NT2/D1 (cell line): ENCODE measurements around the gene ARHGEF6.

Experiments
- DNase-seq: peaks from one replicate; pipeline ENCODE4 v3.0.0-alpha.2; 2011; ENCODE audit warnings: low read depth, low spot score
- H3K27me3 ChIP-seq: 2 replicates; pipeline ENCODE4 v1.6.0; 2011; ENCODE audit warnings: mild to moderate bottlenecking; ENCODE audit not compliant: insufficient read length, insufficient read depth
- H3K36me3 ChIP-seq: 2 replicates; pipeline ENCODE4 v1.6.1; 2011; ENCODE audit warnings: mild to moderate bottlenecking, low read length, mixed read lengths; ENCODE audit not compliant: insufficient read depth, insufficient read length
- H3K4me1 ChIP-seq: 2 replicates; pipeline ENCODE4 v1.5.1; 2011; ENCODE audit not compliant: insufficient read depth, insufficient read length
- H3K4me3 ChIP-seq: 2 replicates; pipeline ENCODE4 v1.5.1; 2011; ENCODE audit warnings: low read depth; ENCODE audit not compliant: insufficient read length
- H3K9ac ChIP-seq: 2 replicates; pipeline ENCODE4 v1.6.0; 2011; ENCODE audit warnings: low read depth; ENCODE audit not compliant: insufficient read length
- H3K9me3 ChIP-seq: 2 replicates; pipeline ENCODE4 v1.5.1; 2011; ENCODE audit warnings: mild to moderate bottlenecking, low read length; ENCODE audit not compliant: insufficient read depth
- SUZ12 ChIP-seq: IDR thresholded peaks from 2 replicates; pipeline ENCODE4 v1.6.1; 2011; ENCODE audit not compliant: insufficient read length, insufficient read depth; ENCODE audit errors: extremely low read depth
- YY1 ChIP-seq: IDR thresholded peaks from 2 replicates; pipeline ENCODE4 v1.6.1; 2011; ENCODE audit not compliant: insufficient read length, insufficient read depth
- ZNF274 ChIP-seq: IDR thresholded peaks from 2 replicates; pipeline ENCODE4 v1.6.1; 2011; ENCODE audit warnings: mild to moderate bottlenecking, low read depth, low read length

ARHGEF6 gene

GRCh38 chrX:136684120-136684519, 96.6 kb downstream of the ARHGEF6 start:
- no peak for DNase-seq
- no peak overlapping the region for H3K4me3 ChIP-seq
- no peaks in the 10 kb centered on the region for H3K4me1 ChIP-seq
- H3K9me3 ChIP-seq, result no peaks in the 10 kb centered on the region
- H3K36me3 ChIP-seq, result no peaks in the 10 kb centered on the region
- no peaks in the 10 kb centered on the region for H3K27me3 ChIP-seq
- TF ChIP-seq ZNF274 (no peak), YY1 (no peak), SUZ12 (no peak)
- H3K9ac ChIP-seq, result no peak overlapping the region

GRCh38 chrX:136679531-136679930, 101.2 kb downstream of the ARHGEF6 start:
- TF ChIP-seq YY1 (no peak), ZNF274 (no peak), SUZ12 (no peak)
- no peaks in the 10 kb centered on the region for H3K36me3 ChIP-seq

GRCh38 chrX:136674270-136674985, 106.3 kb downstream of the ARHGEF6 start:
- Histone ChIP-seq H3K9me3 (no peaks in the 10 kb centered on the region), H3K4me1 (no peaks in the 10 kb centered on the region), H3K9ac (no peak overlapping the region), H3K27me3 (no peaks in the 10 kb centered on the region), H3K36me3 (no peaks in the 10 kb centered on the region), H3K4me3 (no peak overlapping the region)
- TF ChIP-seq ZNF274, result no peak
- no peak for TF ChIP-seq YY1
- TF ChIP-seq SUZ12, result no peak
- no peak for DNase-seq

More at GRCh38 chrX:136679531-136679930, 101.2 kb downstream of the ARHGEF6 start:
- Histone ChIP-seq H3K9ac (no peak overlapping the region), H3K9me3 (no peaks in the 10 kb centered on the region), H3K27me3 (no peaks in the 10 kb centered on the region), H3K4me1 (no peaks in the 10 kb centered on the region), H3K4me3 (no peak overlapping the region)
- DNase-seq, result no peak

GRCh38 chrX:136671006-136671610, 109.6 kb downstream of the ARHGEF6 start:
- Histone ChIP-seq H3K9ac (no peak overlapping the region), H3K4me3 (no peak overlapping the region), H3K27me3 (no peaks in the 10 kb centered on the region), H3K9me3 (no peaks in the 10 kb centered on the region), H3K36me3 (no peaks in the 10 kb centered on the region), H3K4me1 (no peaks in the 10 kb centered on the region)
- no peak for DNase-seq
- TF ChIP-seq SUZ12 (no peak), YY1 (no peak), ZNF274 (no peak)

GRCh38 chrX:136667446-136668168, 113.1 kb downstream of the ARHGEF6 start:
- H3K9ac ChIP-seq, result no peak overlapping the region
- H3K9me3 ChIP-seq, result peaks cover 11% of the 10 kb centered on the region
- no peak for TF ChIP-seq YY1
- TF ChIP-seq SUZ12, result no peak
- TF ChIP-seq ZNF274, result no peak
- no peaks in the 10 kb centered on the region for H3K36me3 ChIP-seq
- DNase-seq, result no peak
- no peaks in the 10 kb centered on the region for H3K4me1 ChIP-seq
- no peak overlapping the region for H3K4me3 ChIP-seq
- no peaks in the 10 kb centered on the region for H3K27me3 ChIP-seq

- Histone ChIP-seq H3K27me3 (no peaks in the 10 kb centered on the region), H3K9ac (no peak overlapping the region), H3K36me3 (no peaks in the 10 kb centered on the region), H3K4me3 (no peak overlapping the region), H3K4me1 (no peaks in the 10 kb centered on the region), H3K9me3 (peaks cover 11% of the 10 kb centered on the region)
- no peak for TF ChIP-seq SUZ12
- no peak for TF ChIP-seq ZNF274
- TF ChIP-seq YY1, result no peak
- no peak for DNase-seq
Observed at GRCh38 chrX:136666088-136666487, 114.6 kb downstream of the ARHGEF6 start.

- TF ChIP-seq SUZ12 (no peak), YY1 (no peak), ZNF274 (no peak)
- peaks cover 11% of the 10 kb centered on the region for H3K9me3 ChIP-seq
- no peak for DNase-seq
- H3K4me3 ChIP-seq, result no peak overlapping the region
- no peaks in the 10 kb centered on the region for H3K4me1 ChIP-seq
- H3K27me3 ChIP-seq, result no peaks in the 10 kb centered on the region
- H3K36me3 ChIP-seq, result no peaks in the 10 kb centered on the region
- H3K9ac ChIP-seq, result no peak overlapping the region
Observed at GRCh38 chrX:136665258-136665900, 115.4 kb downstream of the ARHGEF6 start.
